Urinary bladder (tissue), 4 donors: ENCODE results near the gene GNS. TPM values are rescaled to one million over a fixed set of nuclear protein-coding genes. Genes with fewer than 3 reads are reported as not detected.

ENCODE experiments used
- DNase-seq: peaks from one replicate; pipeline ENCODE4 v3.0.0-alpha.2; 2015; ENCODE audit errors: extremely low spot score
- H3K27ac ChIP-seq: one replicate; pipeline ENCODE4 v1.5.1; 2013; ENCODE audit warnings: low read depth, mild to moderate bottlenecking, moderate library complexity
- H3K36me3 ChIP-seq: one replicate; pipeline ENCODE4 v1.6.1; 2013; ENCODE audit warnings: mild to moderate bottlenecking, moderate library complexity; ENCODE audit not compliant: insufficient read depth
- H3K4me1 ChIP-seq: one replicate; pipeline ENCODE4 v1.6.1; 2013; ENCODE audit warnings: mild to moderate bottlenecking, moderate library complexity; ENCODE audit not compliant: insufficient read depth
- H3K4me3 ChIP-seq: one replicate; pipeline ENCODE4 v1.5.1; 2013; ENCODE audit warnings: low read depth, low read length
- WGBS: extraction: QIAGEN DNeasy Blood & Tissue Kit; methylation state at CpG from one replicate; pipeline ENCODE4 v1.1.7; 2013; 5-methylcytosine and 5-hydroxymethylcytosine counted together
- polyA plus RNA-seq: library from polyadenylated mRNA; stranded (reverse); fragments of 200-250 nt; gene quantifications from one replicate; pipeline ENCODE4 v1.2.3, GENCODE V29; 2013
- total RNA-seq: library from RNA; depleted of rRNA; stranded (reverse); fragments of >200 nt; gene quantifications from one replicate; pipeline ENCODE4 v1.2.3, GENCODE V29; 2014
- donor health status: healthy with polysubstance abuse.
- donor health status: healthy.

Gene GNS
- total and polyA plus RNA-seq, 2 donors = 82.0 to 120 TPM

DNA sequence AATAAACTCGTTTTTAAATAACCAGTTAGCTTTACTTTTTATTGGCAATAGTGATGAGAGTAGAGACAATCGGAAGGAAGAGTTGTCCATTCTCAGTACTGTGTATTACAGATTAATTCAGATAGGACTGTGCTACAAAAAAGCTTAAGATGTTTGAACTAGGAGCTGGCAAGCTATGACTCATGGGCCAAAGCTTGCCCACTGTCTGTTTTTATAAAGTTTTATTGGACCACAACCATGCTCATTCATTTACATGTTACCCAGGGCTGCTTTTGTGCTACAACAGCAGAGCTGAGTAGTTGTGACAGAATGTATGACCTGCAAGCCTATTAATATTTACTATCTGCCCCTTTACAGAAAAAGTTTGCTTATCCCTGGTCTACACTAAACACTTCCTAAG lies 19.4 kb downstream of the GNS start:
- H3K4me1 ChIP-seq = no peaks in the 10 kb centered on the region
- 93% methylated on average over 2 of the region's 2 CpGs for WGBS
- no peak for DNase-seq
- H3K36me3 ChIP-seq = peaks cover 9% of the 10 kb centered on the region
- no peak overlapping the region for H3K4me3 ChIP-seq
- no peak overlapping the region for H3K27ac ChIP-seq

- Histone ChIP-seq H3K4me3 (no peak overlapping the region), H3K36me3 (peaks cover 10% of the 10 kb centered on the region), H3K27ac (no peak overlapping the region), H3K4me1 (no peaks in the 10 kb centered on the region)
- WGBS = 76% methylated on average over 1 of the region's 1 CpG
- DNase-seq = no peak
Observed at GRCh38 chr12:64737539-64737938, 21.7 kb downstream of the GNS start.

DNA sequence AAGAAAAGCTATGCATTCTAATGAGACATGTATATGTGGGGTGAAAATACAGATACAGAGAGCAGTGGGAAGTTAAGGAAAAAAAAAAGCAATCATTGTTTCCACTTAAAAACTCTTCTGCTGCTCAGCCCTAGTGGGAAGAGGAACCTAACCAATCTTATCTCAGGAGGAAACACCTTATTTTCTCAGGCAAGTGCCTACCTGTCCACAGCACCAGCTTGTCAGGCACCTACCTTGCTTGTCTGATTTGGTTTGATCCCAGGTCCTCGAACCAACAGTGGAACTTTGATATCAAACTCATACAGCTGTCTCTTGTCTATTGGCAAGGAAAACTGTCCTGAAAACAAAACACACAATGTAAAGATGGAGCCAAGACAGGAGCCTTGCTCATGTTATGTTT lies 22.4 kb downstream of the GNS start:
- DNase-seq = no peak
- no peak overlapping the region for H3K27ac ChIP-seq
- 51% methylated on average over 1 of the region's 1 CpG for WGBS
- no peaks in the 10 kb centered on the region for H3K4me1 ChIP-seq
- peaks cover 10% of the 10 kb centered on the region for H3K36me3 ChIP-seq
- no peak overlapping the region for H3K4me3 ChIP-seq

DNA sequence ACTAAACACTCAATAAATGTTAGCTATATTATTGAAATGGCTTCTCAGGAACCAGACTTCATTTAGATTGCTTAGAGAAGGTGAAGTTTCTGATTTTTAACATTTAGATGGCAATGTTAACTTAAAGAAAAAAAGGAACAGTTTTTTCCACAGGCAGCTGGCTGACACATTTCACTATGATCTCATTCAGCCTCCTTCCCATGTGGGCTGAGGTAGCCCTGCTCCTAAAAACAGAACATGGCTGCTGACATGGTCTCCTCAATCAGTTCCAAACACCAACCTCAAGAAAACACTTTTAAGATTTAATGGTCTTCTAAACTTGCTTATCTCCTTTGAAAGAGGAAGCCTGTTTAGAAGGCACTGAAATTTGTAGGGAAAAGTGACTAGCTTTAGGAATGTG lies 23.8 kb downstream of the GNS start:
- H3K36me3 ChIP-seq = peaks cover 10% of the 10 kb centered on the region
- no peak overlapping the region for H3K27ac ChIP-seq

GRCh38 chr12:64733857-64734256 lies 25.3 kb downstream of the GNS start:
- WGBS = 70% methylated on average over 4 of the region's 4 CpGs
- Histone ChIP-seq H3K4me3 (no peak overlapping the region), H3K4me1 (no peaks in the 10 kb centered on the region), H3K36me3 (peaks cover 7% of the 10 kb centered on the region), H3K27ac (no peak overlapping the region)
- DNase-seq = no peak

More for the DNA sequence above, 23.8 kb downstream of the GNS start:
- DNase-seq = no peak
- H3K4me1 ChIP-seq = no peaks in the 10 kb centered on the region
- H3K4me3 ChIP-seq = no peak overlapping the region

- peaks cover 5% of the 10 kb centered on the region for H3K36me3 ChIP-seq
- no peaks in the 10 kb centered on the region for H3K4me1 ChIP-seq
- WGBS = 95% methylated on average over 4 of the region's 4 CpGs
- H3K27ac ChIP-seq = no peak overlapping the region
- no peak overlapping the region for H3K4me3 ChIP-seq
- no peak for DNase-seq
Observed at GRCh38 chr12:64731683-64732082, 27.5 kb downstream of the GNS start.

- Histone ChIP-seq H3K27ac (no peak overlapping the region), H3K4me3 (no peak overlapping the region), H3K36me3 (peaks cover 2% of the 10 kb centered on the region), H3K4me1 (no peaks in the 10 kb centered on the region)
- DNase-seq = no peak
- 60% methylated on average over 2 of the region's 2 CpGs for WGBS
Observed at GRCh38 chr12:64730588-64730969, 28.6 kb downstream of the GNS start.

DNA sequence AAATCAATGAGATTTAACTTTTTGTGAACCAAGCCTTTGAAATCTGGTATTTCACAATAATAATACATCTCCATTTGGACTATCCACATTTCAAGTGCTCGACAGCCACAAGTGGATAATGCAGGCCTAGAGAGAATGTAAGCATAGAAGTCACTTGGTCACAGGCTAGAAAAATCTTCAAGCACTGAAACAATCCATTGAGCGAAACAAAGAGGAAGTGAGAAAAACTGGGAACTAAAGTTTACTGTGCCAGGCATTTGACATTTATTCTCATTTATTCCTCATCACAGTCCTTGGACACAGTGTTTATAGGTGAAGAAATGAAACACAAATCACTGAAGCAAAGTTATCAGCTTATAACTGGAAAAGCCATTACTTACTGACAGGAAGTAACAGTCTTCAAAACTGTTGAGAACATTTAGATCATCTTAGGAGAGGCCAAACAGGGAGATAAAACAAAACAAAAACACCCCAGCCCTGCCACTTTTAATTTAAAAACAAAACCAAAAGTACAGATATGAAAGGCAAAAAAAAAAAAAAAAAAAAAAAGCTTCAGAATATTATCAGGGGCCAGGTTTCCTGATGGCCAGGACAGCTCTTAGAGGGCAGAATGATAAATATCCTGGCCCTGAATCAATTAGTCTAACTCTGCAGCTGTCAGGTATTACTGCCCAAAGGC lies 29.2 kb downstream of the GNS start:
- 73% methylated on average over 2 of the region's 2 CpGs for WGBS
- no peak overlapping the region for H3K4me3 ChIP-seq
- no peak for DNase-seq
- H3K4me1 ChIP-seq = no peaks in the 10 kb centered on the region
- peaks cover 2% of the 10 kb centered on the region for H3K36me3 ChIP-seq
- H3K27ac ChIP-seq = no peak overlapping the region

- H3K36me3 ChIP-seq = peaks cover 6% of the 10 kb centered on the region
- H3K4me1 ChIP-seq = no peaks in the 10 kb centered on the region
- H3K27ac ChIP-seq = no peak overlapping the region
- no peak overlapping the region for H3K4me3 ChIP-seq
- 96% methylated on average over 11 of the region's 11 CpGs for WGBS
- DNase-seq = no peak
Observed at GRCh38 chr12:64724201-64724745, 34.9 kb downstream of the GNS start.

- DNase-seq = no peak
- H3K4me3 ChIP-seq = no peak overlapping the region
- 91% methylated on average over 2 of the region's 2 CpGs for WGBS
Observed at GRCh38 chr12:64723630-64724029, 35.6 kb downstream of the GNS start.

DNA sequence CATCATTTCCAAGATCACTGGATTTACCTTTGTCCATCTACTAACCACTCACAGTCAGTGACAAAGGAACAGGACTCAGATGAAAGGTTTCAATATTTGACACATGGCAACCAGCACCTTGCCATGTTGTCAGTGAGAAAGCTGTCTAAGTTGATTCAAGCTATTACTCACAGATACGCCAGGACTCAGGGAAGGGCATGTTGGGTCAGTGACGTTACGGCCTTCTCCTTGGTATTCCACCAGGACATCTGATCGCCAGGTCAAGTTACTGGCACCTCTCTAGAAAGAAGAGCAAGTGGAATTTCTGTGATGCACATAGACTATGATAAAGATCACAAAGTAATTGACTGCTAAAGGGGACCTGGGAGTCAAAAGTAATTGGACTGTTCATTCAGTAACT lies 36.4 kb downstream of the GNS start:
- Histone ChIP-seq H3K36me3 (peaks cover 6% of the 10 kb centered on the region), H3K4me1 (no peaks in the 10 kb centered on the region), H3K4me3 (no peak overlapping the region), H3K27ac (no peak overlapping the region)
- no peak for DNase-seq
- WGBS = 94% methylated on average over 4 of the region's 4 CpGs

More at GRCh38 chr12:64723630-64724029, 35.6 kb downstream of the GNS start:
- Histone ChIP-seq H3K36me3 (peaks cover 6% of the 10 kb centered on the region), H3K27ac (no peak overlapping the region), H3K4me1 (no peaks in the 10 kb centered on the region)

GRCh38 chr12:64720884-64721283 lies 38.3 kb downstream of the GNS start:
- Histone ChIP-seq H3K36me3 (peaks cover 13% of the 10 kb centered on the region), H3K4me3 (no peak overlapping the region), H3K27ac (no peak overlapping the region), H3K4me1 (no peaks in the 10 kb centered on the region)
- WGBS = 100% methylated on average over 1 of the region's 1 CpG
- no peak for DNase-seq

GRCh38 chr12:64718649-64719048 lies 40.6 kb downstream of the GNS start:
- 78% methylated on average over 1 of the region's 1 CpG for WGBS
- no peak overlapping the region for H3K27ac ChIP-seq
- H3K36me3 ChIP-seq = peaks cover 13% of the 10 kb centered on the region
- H3K4me3 ChIP-seq = no peak overlapping the region
- H3K4me1 ChIP-seq = no peaks in the 10 kb centered on the region
- DNase-seq = no peak

GRCh38 chr12:64716839-64717455 lies 42.3 kb downstream of the GNS start:
- H3K36me3 ChIP-seq = peaks cover 12% of the 10 kb centered on the region
- DNase-seq = no peak
- no peaks in the 10 kb centered on the region for H3K4me1 ChIP-seq
- H3K27ac ChIP-seq = no peak overlapping the region
- H3K4me3 ChIP-seq = no peak overlapping the region
- WGBS = 91% methylated on average over 6 of the region's 6 CpGs
